ENCODE measurements around the gene PLEKHO2. TPM values are rescaled to one million over a fixed set of nuclear protein-coding genes. Genes with fewer than 3 reads are reported as not detected.

PLEKHO2 gene
- total RNA-seq, 1 donor from 2014 or later: 20.3 TPM

- Mint-ChIP-seq H3K27me3 (ENCODE audit: low read depth) (no peaks in the 10 kb centered on the region), H3K27ac (ENCODE audit: unreplicated experiment) (peak overlapping the region; percentile 64), H3K9me3 (ENCODE audit: low read depth) (no peaks in the 10 kb centered on the region), H3K4me1 (ENCODE audit: low read depth) (peaks cover 18% of the 10 kb centered on the region), H3K36me3 (ENCODE audit: low read depth) (peaks cover 10% of the 10 kb centered on the region), H3K4me3 (ENCODE audit: unreplicated experiment) (no peak overlapping the region)
- no peak for TF ChIP-seq CTCF (IDR thresholded peaks at IDR 0.05)
- no peak for DNase-seq (ENCODE audit: low spot score)
These were observed 22.4 kb downstream of the PLEKHO2 start for GRCh38 chr15:64864068-64864467.

DNA sequence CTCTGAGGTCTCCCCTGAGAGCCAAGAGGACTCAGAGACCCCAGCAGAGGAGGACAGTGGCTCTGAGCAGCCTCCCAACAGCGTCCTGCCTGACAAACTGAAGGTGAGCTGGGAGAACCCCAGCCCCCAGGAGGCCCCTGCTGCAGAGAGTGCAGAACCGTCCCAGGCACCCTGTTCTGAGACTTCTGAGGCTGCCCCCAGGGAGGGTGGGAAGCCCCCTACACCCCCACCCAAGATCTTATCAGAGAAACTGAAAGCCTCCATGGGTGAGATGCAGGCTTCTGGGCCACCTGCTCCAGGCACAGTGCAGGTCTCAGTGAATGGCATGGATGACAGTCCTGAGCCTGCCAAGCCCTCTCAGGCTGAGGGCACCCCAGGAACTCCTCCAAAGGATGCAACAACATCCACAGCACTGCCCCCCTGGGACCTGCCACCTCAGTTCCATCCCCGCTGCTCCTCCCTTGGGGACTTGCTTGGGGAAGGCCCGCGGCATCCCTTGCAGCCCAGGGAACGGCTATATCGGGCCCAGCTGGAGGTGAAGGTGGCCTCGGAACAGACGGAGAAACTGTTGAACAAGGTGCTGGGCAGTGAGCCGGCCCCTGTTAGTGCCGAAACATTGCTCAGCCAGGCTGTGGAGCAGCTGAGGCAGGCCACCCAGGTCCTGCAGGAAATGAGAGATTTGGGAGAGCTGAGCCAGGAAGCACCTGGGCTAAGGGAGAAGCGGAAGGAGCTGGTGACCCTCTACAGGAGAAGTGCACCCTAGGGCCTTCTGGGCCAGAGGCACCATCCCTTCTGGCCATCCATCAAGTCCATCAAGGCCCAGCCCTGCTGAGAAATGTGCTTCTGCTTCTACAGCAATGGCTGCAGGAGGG lies 23.6 kb downstream of the PLEKHO2 start:
- no peak for TF ChIP-seq CTCF (IDR thresholded peaks at IDR 0.05)
- Mint-ChIP-seq H3K4me1 (ENCODE audit: low read depth) (peaks cover 18% of the 10 kb centered on the region), H3K27ac (ENCODE audit: unreplicated experiment) (no peak overlapping the region), H3K4me3 (ENCODE audit: unreplicated experiment) (no peak overlapping the region), H3K36me3 (ENCODE audit: low read depth) (peaks cover 11% of the 10 kb centered on the region), H3K27me3 (ENCODE audit: low read depth) (no peaks in the 10 kb centered on the region), H3K9me3 (ENCODE audit: low read depth) (no peaks in the 10 kb centered on the region)
- no peak for DNase-seq (ENCODE audit: low spot score)

GRCh38 chr15:64865998-64866520 lies 24.3 kb downstream of the PLEKHO2 start:
- no peaks in the 10 kb centered on the region for H3K27me3 Mint-ChIP-seq (ENCODE audit: low read depth)
- H3K4me3 Mint-ChIP-seq (ENCODE audit: unreplicated experiment): no peak overlapping the region
- peaks cover 12% of the 10 kb centered on the region for H3K36me3 Mint-ChIP-seq (ENCODE audit: low read depth)
- no peak for DNase-seq (ENCODE audit: low spot score)
- H3K27ac Mint-ChIP-seq (ENCODE audit: unreplicated experiment): peak overlapping the region; percentile 36
- H3K9me3 Mint-ChIP-seq (ENCODE audit: low read depth): no peaks in the 10 kb centered on the region
- H3K4me1 Mint-ChIP-seq (ENCODE audit: low read depth): peaks cover 18% of the 10 kb centered on the region
- TF ChIP-seq CTCF (IDR thresholded peaks at IDR 0.05): no peak

GRCh38 chr15:64869501-64869900 lies 27.8 kb downstream of the PLEKHO2 start:
- DNase-seq (ENCODE audit: low spot score): no peak
- no peak for TF ChIP-seq CTCF (IDR thresholded peaks at IDR 0.05)
- H3K4me1 Mint-ChIP-seq (ENCODE audit: low read depth): peaks cover 37% of the 10 kb centered on the region
- H3K27me3 Mint-ChIP-seq (ENCODE audit: low read depth): no peaks in the 10 kb centered on the region
- H3K4me3 Mint-ChIP-seq (ENCODE audit: unreplicated experiment): no peak overlapping the region
- no peak overlapping the region for H3K27ac Mint-ChIP-seq (ENCODE audit: unreplicated experiment)
- H3K9me3 Mint-ChIP-seq (ENCODE audit: low read depth): no peaks in the 10 kb centered on the region
- peaks cover 4% of the 10 kb centered on the region for H3K36me3 Mint-ChIP-seq (ENCODE audit: low read depth)

DNA sequence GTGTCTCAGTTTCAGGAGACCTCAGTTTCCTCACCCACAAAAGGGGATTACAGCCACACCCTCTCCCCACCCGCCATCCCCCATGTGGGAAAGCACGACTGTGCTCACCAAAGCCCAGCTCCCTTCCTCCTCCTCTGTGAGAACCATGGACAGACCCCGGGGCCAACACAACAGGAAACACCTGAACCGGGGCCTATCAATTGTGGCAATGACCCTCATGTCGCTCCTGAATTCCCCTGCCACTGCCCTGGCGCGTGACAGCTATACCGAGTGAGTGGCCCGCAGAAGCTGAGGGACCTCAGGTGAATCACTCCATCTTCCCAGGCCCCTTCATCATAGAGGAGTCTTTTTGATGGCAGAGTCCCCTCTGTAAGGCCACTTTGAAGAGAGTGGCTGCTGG lies 28.6 kb downstream of the PLEKHO2 start:
- no peak overlapping the region for H3K27ac Mint-ChIP-seq (ENCODE audit: unreplicated experiment)
- H3K27me3 Mint-ChIP-seq (ENCODE audit: low read depth): no peaks in the 10 kb centered on the region
- H3K4me3 Mint-ChIP-seq (ENCODE audit: unreplicated experiment): no peak overlapping the region
- TF ChIP-seq CTCF (IDR thresholded peaks at IDR 0.05): no peak
- peaks cover 4% of the 10 kb centered on the region for H3K36me3 Mint-ChIP-seq (ENCODE audit: low read depth)
- DNase-seq (ENCODE audit: low spot score): no peak
- H3K9me3 Mint-ChIP-seq (ENCODE audit: low read depth): no peaks in the 10 kb centered on the region
- peaks cover 40% of the 10 kb centered on the region for H3K4me1 Mint-ChIP-seq (ENCODE audit: low read depth)

Measured in chondrocyte (in vitro differentiated cells).